RPMI7951 (cell line): ENCODE data around the gene KCNH6. TPM values are rescaled to one million over a fixed set of nuclear protein-coding genes. Genes with fewer than 3 reads are reported as not detected.

Experiments used
- DNase-seq: peaks from one replicate; pipeline ENCODE4 v3.0.0-alpha.2; 2012; ENCODE audit warnings: low read depth
- total RNA-seq: library from RNA; depleted of rRNA; stranded (reverse); fragments of >200 nt; shearing (Covaris generic); gene quantifications from 2 replicates; pipeline ENCODE4 v1.2.3, GENCODE V29; 2014

Gene KCNH6
- total RNA-seq, 1 experiment from 2014 or later: not detected

DNA sequence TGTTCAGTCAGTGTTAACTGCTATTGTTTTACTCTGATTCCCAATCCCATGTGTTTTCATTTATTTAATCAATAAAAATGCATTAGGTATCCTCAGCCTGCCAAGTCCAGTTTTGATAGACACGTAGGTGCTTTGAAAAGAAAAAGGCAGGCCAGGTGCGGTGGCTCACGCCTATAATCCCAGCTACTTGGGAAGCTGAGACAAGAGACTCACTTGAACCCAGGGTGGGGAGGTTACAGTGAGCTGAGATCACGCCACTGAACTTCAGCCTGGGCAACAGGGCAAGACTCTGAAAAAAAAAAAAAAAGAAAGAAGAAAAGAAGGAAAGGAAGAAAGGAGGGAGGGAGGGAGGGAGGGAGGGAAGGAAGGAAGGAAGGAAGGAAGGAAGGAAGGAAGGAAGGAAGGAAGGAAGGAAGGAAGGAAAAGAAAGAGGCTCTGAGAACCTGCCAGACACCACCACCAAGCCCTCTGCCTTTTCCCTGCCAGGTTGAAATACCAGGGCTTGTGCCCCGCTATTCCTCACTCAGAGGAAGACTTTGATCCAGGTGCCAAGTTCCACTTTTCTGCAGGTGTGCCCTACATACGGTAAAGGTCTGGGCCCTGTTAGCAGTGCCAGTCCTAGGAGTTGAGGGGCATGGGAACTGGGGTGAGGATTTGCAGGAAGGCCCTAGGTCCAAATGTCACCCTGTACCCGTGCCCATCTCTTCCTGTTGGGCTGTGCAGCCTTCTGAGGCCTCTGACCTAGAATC, 10.1 kb upstream of the KCNH6 start:
- no peak for DNase-seq

DNA sequence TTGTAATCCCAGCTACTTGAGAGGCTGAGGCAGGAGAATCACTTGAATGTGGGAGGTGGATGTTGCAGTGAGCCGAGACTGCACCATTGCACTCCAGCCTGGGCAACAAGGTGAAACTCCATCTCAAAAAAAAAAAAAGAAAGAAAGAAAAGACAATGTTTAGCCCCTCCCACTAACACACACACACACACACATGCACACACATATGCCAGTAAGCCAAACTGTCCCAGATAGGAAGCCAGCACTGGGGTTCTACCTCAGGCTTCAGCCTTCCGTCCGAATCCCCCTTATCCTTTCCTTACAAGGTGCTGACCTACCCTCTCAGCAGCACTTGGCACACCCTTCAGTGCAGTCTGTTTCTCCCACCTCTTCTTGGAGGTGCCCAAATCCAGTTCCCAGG, 8.7 kb upstream of the KCNH6 start:
- DNase-seq: no peak

DNA sequence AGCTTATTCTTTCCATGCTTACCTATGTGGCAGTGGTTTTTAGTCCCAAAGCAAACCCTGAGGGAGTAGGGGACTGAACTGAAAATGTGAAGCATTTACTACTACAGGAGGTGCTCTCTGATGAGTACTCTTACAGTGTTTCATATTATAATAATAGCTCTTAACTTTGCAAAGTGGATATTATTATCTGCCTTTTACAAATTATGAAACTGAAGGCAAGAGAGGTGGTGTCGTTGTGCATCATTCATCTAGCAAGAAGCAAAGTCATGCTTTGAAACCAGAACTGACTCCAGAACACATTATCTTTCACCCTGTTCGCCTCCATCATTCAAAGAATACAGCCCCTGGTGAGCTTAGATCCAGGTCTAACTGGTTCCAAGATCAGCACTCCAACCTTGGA, 8.2 kb upstream of the KCNH6 start:
- no peak for DNase-seq

DNA sequence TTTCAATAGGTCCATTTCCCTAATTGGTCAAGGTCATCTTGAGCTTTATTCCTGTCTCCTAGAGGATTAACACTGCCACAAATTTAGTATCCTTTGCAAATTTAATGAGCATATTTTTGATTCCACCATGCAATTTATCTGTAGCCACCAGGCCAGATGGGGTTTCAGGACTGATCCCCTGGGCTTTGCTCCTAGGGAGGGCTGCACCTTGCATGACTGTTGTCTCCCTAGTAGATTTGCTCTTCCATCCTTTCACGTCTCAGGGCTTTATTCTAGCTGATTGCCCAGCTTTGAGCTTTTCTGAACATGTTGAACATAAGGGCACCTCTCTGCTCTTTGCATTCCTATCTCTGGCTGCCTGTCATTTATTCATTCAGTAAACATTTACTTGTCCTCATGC, 7.7 kb upstream of the KCNH6 start:
- DNase-seq: no peak

DNA sequence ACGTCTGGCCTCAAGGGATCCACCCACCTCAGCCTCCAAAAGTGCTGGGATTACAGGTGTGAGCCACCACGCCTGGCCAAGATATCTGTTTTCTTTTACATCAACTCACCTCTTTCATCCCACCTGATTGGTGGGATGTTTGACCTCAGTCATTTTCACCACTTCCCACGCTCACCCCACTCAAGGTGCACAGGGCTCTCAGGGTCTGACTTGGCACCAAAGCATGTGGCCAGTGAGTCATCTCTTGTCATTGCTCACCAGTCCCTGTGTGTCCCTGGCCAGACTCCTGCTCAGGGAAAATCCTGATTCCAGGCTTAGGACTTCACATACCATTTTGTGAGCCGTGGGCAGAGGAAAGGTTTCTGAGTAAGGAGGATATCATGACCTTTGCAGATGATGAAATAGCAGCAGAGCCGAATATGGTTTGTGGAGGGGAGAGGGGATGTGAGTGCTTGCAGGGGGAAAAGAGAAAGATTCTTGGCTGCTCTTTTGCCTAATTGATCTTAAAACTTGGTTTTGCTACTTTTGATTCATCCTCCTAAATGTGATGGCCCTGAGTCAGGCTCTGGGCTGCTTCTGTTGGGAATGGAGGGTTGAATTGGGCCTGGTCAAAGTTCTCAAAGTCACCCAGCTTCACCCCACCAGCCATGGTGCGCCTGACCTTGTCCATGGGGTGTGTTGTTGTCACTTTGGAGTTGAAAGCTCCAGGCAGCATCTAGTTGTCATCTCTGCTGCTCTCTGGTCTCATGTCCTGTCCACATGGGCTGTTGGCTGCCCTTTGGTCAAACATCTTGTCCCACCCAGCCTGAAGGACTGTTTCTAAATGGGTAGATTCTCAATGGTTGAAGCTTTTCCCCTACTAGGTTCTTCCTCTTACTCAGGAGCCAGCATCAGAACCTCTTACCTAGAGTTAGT, 6.0 kb upstream of the KCNH6 start:
- DNase-seq: peak; percentile 61

DNA sequence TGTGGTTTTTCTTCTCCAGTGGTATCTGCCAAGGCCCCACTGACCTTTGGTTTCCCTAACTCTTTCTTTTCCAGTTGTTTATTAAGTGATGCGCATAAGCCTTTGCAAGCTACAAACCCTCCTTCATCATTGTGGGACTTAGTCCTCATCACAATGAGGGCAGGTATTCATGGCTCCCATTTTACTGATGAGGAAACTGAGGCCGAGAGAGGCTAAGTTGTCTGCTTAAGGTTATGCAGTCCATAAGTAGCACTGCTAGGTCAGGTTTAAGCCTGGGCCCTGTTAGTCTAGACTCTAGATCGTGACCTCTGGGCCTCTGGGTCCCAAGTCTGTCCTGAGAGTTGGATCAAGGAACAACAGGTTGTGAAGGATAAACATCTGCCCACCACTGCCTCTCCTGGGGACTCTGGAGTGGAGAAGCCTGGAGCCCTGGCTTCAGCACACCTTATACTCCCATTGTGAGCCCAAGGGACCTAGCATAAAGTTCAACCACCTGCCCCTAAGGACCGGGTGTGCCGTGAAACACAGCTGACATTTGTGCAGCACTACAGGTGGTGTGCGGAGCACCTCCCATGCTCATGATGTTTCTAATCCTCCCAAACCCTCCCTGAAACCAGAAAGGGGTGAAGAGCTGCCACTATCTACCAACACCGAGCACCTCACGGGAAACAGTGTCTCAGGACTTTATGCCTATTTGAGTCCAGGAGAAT, 5.2 kb upstream of the KCNH6 start:
- no peak for DNase-seq

DNA sequence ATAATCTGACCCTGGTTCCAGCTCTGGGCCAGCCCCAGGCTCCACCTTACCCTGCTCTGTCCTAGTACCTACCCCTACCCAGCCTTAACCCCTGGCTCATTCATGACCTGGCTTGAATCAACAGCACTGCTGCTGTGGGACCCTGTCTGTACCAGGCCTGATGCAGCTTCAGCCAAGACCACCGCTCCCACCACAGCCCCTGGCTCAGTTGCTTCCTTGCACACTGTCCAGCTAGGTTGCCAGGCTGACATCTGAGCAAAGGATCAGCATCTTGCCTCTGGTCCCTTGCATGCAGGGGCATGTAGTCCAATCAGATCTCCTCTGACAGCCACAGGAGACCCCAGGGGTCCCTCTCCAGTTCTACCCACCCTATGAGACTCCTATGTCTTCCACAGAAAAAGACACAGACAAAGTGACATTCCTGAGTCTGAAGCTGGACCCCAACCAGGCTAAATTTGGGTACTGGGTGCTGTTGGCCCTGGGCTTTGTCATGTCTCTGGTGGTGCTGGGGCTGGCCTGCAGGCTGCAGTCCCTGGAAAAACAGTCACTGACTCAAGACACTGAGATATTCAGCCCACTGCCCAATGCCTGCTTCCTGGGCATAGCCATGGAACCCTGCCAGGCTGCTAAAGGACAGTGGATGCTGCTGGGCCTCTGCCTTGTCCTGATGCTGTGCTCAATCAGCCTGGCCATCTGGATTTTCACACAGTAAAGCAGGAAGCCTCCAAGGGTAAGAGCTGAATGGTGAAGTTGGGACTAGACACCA, 3.9 kb upstream of the KCNH6 start:
- no peak for DNase-seq

DNA sequence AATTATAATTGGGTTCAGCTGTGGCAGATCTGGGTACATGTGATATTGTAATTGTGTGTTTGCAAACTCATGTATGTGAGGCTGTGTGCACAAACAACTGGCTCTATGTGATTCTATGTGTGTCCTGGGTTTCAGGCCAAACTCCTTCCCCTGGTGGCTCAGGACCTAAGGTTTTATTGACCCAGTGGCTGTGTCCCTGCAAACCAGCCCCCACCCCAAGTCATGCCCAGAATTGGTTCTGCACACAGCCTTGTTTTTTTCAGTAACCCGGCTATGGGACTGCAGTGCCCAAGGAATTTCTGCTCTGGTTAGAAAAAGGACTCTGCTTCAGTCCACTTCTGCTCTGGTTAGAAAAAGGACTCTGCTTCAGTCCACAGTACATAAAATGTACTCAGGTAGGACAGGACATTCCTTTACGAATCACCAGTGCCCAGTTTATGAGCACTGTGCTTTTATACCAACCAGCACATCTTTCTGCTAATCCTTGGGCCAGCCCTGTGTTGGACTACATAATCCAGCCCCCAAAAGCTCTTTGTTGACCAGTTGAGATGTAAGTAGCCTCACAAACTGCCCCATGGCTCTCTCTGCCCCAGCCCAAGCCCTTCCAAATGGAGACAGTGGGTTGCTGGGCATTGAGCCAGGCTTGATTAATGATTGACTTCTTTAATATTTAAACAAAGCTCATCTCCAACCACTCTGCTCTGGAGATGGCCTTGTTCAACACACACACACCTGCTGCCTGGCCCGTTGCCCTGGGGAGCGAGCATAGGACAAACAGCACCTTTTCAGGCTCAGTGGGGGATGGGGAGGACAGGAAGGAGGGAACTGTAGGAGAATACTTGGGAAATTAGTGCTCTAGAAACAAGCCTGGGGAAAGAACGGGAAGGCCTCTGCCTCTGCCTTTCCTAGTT, 2.9 kb upstream of the KCNH6 start:
- no peak for DNase-seq

DNA sequence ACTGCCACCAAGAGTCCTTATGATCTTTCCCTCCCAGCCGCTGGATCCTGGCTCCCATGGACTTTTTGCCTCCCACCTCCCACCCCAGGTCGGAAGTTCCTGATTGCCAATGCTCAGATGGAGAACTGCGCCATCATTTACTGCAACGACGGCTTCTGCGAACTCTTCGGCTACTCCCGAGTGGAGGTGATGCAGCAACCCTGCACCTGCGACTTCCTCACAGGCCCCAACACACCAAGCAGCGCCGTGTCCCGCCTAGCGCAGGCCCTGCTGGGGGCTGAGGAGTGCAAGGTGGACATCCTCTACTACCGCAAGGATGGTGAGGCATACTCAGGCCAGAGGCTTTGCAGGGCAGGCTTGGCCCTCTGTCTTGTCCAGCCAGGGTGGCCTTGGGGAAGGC, 893 bp downstream of the KCNH6 start:
- no peak for DNase-seq

DNA sequence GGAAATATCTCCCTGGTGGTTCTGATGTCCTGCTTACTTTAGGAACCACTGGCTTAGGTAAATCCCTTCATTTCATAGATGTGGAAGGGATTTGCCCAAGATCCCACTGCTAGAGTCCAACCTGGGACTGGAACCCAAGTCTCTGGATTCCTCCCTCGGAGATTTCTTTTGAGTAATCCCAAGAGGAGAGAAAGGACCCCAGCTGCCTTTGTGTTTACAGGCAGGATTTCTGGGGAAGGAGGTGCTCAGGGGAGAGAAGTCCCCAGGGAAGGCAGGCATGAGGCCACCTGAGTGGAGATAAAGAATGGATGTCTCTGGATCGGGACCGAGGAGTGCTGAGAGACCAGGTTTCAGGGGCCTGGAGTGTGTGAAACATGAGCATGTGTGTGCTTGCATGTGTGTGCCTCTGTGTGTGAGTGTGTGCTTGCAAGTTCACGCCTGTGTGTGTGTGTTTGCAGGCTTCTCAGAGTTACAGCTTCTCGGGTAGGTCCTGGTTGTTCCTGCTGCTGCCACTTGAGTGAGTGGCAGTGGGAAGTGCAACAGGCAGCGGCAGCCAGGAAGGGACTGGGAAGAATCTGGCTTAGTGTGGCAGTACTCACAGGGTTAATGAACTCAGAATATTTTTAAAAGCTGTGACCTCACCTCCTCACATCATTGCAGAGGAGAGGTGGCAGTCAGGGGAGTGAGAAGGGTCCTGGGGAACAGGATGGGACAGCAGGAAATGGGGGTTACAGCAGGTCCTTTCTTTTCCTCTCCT, 2.2 kb downstream of the KCNH6 start:
- no peak for DNase-seq

DNA sequence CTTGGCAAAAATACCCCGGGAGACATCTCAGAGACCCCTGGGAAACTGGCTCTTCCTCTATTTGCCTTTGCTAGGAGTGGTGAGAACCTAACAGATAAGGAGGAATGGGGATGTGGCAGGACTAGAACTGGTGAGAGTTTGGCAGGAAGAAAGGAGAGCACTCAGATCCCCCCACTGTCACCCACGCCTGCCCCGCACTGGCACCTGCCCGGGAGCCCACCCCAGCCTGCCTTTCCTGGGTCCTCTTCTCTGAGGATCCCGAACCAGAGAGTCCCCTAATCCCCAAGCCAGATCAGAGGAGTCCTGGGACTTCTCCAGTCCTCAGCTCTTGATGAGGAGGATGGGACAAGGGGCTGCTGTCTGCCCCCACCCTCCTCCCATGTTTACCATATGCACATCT, 3.7 kb downstream of the KCNH6 start:
- no peak for DNase-seq

DNA sequence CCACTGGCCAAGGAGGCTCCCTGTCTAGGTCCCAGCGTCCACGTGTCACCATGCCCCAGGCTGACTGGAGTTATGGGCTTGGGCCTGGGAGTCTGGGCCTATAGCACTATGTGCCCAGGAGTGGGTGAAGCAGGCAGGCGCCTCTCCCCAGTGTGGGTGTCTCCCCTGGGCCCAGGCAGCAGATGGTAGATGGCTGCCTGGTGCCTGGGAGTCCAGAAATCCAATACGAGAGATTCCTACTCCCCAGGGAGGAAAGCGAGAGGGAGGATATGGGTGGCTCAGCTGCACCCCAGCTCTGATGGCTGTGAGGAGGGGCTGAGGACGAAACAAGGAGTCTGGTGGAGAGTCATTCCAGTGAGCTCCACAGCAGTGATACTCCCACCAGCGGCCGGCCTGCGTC, 5.0 kb downstream of the KCNH6 start:
- DNase-seq: no peak

DNA sequence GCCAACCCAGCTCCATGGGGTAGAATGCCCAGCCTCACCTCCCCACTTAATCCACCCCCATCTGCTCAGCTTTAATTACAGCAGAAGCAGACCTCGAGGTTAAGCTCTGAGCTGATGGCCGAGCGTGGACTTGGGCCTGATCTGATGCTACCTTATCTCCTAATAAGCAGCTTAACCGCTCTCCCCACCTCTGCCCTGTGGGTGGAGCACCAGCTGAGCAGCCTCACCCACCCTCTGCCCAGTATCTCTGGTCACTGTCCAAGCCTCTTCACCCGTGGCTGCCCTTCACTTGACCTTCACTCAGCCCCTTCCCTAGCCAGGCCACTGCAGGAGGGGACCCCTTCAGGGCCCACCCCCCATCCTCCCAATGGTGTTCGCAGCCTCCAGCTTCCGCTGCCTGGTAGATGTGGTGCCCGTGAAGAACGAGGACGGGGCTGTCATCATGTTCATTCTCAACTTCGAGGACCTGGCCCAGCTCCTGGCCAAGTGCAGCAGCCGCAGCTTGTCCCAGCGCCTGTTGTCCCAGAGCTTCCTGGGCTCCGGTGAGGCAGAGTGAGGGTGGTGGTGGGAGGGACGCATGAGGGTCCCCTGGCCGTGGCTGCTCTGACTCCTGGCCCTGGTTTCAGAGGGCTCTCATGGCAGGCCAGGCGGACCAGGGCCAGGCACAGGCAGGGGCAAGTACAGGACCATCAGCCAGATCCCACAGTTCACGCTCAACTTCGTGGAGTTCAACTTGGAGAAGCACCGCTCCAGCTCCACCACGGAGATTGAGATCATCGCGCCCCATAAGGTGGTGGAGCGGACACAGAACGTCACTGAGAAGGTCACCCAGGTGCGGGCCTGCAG, 6.8 kb downstream of the KCNH6 start:
- no peak for DNase-seq

DNA sequence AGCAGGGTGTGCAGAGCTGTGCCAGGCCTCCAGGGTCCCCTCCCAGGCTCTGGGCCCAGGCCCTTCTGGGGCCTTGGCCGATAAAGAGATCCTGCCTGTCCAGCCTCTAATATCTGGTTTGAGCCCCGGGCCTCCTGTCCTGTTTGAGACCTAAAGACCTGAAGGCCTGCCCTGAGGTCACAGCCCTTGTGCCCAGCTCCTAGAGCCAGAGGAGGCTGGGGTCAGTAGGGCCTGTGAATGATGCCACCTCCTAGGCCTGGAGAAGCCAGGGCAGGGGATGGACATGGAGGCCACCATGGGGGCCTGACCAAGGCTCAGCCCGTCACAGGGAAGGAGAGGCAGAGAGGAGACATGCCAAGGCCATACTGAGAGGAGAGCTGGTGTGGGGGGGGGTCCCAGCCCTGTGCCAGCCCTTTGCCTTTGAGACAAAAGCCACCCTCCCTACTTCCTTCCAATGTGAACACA, 7.4 kb downstream of the KCNH6 start:
- DNase-seq: no peak

DNA sequence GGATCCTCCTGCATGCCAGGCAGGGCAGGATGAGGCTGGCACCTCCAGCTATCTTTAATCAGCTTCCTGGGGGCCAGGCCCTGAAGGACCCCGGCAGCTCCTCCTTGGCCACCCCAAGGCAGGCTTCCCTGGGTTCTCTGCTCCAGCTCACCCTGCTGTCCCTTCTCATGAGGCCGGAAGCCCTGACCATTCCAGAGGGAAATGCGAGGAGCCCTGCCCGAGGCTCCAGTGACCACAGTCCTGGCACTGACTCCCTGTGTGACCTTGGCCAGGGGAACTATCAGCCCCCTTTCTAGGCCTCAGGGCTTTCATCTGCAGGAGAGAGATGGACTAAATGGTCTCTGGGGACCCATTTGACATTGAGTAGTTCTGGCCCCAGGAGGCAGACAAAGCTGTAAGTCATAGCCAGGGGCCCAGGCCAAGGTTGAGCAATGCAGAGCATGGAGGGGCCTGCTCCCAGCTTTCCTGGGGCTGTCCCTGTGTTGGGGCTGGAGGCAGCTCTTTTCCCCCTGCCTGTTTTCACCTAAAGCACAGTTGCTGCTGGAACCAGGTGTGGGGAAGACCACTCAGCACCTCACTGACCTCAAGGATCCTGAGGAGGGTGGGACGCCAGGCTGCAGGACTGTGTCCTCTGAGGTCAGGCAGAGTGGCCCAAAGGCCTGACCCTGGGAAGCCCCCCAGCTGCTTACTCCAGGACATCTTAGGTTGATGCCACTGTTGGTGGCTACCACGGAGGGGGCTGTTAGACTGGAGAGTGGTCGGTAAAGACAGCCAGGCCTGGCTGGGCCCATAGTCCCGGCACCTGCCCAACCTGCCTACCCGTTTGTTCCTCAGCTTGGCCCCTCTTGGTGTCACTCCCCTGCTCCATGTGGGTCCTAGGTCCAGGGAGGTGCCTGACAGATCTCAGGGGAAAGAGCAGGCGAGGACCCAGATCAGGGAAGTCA, 8.1 kb downstream of the KCNH6 start:
- DNase-seq: peak; percentile 55

DNA sequence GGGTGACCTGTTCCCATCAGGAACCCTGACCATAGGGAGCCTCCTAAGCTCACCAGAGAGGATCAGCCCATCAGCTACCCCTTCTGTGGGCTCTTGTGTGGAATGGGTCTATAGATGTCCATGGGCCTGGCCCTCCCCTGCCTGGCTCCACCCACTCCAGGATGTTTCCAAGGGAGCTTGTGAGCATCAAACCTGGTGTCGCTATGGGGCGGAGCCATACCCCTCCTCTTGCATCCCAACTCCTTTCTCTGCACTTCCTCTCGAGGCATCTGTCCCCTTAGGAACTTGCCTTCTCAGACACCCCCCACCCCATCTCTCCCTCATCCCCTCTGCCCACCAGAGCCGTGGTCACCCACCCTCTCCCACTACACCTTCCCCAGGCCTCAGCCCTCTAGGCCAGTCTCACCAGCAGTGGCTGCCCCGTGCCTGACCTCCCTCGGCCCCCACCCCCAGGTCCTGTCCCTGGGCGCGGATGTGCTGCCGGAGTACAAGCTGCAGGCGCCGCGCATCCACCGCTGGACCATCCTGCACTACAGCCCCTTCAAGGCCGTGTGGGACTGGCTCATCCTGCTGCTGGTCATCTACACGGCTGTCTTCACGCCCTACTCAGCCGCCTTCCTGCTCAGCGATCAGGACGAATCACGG, 10.4 kb downstream of the KCNH6 start:
- DNase-seq: no peak

DNA sequence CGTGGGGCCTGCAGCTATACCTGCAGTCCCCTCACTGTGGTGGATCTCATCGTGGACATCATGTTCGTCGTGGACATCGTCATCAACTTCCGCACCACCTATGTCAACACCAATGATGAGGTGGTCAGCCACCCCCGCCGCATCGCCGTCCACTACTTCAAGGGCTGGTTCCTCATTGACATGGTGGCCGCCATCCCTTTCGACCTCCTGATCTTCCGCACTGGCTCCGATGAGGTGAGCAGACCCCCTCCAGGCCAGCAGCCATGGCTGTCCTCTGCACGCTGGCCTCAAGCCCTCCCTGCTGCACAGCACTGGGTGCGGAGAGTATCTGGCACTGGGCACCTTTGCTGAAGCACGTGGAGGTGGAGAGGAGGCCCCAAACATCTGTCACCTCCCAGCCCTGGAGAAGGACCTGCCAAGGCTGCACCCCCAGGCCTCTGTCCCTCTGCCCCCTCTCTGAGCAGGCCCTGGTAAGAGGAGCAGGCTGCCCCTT, 11.0 kb downstream of the KCNH6 start:
- no peak for DNase-seq
